HG03457 (cell line): Measurements from ENCODE around the gene HAUS6.
"Not testable (repeated sequence)": the region's sequence is repeated elsewhere in the genome, so short reads cannot be mapped to it uniquely, and the experiment has no call there.

Experiments used
- ATAC-seq: cut with Tn5 transposase; IDR thresholded peaks from one replicate; pipeline ENCODE4 v1.9.1; 2021; ENCODE audit warnings: moderate number of reproducible peaks; ENCODE audit not compliant: unreplicated experiment

The HAUS6 gene, protein sequence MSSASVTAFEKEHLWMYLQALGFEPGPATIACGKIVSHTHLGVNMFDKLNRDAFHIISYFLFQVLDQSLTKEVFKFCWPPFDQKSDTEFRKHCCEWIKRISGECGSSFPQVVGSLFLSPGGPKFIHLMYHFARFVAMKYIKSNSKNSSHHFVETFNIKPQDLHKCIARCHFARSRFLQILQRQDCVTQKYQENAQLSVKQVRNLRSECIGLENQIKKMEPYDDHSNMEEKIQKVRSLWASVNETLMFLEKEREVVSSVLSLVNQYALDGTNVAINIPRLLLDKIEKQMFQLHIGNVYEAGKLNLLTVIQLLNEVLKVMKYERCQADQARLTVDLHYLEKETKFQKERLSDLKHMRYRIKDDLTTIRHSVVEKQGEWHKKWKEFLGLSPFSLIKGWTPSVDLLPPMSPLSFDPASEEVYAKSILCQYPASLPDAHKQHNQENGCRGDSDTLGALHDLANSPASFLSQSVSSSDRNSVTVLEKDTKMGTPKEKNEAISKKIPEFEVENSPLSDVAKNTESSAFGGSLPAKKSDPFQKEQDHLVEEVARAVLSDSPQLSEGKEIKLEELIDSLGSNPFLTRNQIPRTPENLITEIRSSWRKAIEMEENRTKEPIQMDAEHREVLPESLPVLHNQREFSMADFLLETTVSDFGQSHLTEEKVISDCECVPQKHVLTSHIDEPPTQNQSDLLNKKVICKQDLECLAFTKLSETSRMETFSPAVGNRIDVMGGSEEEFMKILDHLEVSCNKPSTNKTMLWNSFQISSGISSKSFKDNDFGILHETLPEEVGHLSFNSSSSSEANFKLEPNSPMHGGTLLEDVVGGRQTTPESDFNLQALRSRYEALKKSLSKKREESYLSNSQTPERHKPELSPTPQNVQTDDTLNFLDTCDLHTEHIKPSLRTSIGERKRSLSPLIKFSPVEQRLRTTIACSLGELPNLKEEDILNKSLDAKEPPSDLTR

DNA sequence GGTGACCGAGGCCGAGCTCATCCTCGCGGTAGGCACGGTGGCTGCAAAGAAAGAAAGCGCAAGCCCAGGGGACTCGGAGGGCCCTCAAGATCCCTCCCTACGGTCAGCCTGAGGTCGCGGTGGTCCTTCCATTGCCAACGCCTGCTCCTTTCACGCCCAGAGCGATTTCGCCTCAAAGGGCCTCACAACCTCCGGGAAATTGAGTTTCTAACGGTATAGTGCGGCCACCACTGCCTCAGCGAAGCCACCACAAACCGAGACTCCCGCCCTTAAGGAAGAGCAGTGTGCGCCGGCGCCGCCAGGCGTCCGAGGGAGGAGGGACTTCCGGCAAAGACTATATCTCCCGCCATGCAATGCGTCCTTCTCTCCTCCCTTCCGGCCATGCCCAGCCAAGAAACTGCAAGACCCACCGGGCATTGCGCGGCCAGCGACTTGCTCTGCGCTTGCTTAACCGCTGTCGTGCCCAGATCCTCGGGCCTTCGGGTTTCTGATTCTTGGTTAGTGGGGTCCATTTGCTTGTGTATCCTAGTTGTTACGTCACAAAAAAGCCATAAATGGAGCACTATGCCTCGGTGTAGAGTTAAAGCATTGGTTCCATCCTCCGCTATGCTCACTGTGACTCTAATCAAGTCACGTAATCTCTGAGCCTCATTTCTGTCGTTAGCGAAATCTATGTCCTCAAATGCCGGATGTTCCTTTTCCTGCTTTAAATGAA, at the start of gene HAUS6:
Gene HAUS6, minus strand, starts transcription at position 274 of the 715 bp plus-strand sequence. Its CDS starts 253 bp downstream, at position 21.
- peak; percentile 99 for ATAC-seq

- not testable (repeated sequence) for ATAC-seq
These were observed 49.4 kb upstream of the HAUS6 start for GRCh38 chr9:19152160-19152498.

DNA sequence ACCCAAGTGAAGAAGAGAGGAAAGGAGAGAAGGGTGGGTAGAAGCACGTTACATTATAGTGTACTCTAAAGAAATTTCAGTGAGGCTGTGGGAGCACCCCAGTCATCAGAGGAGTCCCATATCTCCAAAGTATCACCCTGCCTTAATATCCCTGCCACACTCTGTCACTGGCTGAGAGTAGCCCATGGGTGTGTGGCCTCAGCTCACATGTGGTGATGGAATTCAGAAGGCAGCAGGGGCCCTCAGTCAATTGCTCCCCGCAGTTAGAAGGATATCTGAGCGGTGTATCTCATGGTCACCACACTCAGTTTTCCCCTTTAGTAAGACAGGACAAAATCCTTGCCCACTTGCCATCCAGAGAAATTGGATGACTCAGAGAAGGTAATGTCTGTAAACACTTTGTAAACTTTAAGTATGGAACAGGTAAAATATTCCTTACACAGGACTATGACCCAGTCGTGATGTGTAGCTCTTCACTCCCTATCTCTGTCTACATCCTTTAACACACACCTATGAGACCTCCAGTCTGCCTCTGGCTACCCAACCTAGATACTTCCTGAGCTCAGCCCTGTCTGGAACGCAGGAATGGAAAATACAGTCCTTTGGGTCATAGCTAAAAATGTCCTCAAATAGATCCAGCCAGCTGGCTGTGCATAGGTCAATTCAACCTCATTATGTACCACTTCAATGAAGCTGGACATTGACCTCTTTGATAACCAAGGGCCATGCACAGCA, 48.9 kb upstream of the HAUS6 start:
- ATAC-seq = no peak

DNA sequence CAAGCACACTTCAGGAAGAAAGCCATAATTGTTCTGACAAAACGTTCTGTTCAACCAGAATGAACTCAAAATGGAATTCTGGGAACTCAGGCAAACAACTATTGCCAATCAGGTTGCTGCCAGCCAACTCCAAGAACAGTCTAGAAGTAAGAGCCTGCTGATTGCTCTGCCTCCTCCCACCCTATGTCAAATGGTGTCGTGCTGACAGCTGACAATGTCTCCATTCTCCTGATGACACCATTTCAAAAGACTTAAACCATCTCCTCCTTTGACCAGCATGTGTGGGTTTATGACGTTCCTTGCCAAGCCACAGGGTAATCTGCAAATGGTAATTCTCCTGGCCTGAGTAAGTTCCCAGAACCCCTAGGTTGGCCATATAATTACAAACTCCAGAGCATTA, 46.5 kb upstream of the HAUS6 start:
- no peak for ATAC-seq

DNA sequence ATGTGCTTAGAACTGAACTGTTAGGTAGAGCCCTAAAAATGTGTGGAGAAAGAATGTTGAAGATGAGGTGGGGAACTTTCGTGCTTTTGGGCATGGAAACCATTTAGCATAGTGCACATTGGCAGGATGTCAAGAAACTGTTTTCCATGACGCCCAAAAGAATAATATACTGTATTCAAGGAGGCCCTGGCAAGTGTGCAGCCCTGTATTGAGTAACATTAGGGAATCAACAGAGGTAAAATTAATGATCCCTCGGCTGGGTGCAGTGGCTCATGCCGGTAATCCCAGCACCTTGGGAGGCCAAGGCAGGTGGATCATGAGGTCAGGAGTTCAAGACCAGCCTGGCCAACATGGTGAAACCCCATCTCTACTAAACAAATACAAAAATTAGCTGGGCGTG, 45.5 kb upstream of the HAUS6 start:
- ATAC-seq = no peak

DNA sequence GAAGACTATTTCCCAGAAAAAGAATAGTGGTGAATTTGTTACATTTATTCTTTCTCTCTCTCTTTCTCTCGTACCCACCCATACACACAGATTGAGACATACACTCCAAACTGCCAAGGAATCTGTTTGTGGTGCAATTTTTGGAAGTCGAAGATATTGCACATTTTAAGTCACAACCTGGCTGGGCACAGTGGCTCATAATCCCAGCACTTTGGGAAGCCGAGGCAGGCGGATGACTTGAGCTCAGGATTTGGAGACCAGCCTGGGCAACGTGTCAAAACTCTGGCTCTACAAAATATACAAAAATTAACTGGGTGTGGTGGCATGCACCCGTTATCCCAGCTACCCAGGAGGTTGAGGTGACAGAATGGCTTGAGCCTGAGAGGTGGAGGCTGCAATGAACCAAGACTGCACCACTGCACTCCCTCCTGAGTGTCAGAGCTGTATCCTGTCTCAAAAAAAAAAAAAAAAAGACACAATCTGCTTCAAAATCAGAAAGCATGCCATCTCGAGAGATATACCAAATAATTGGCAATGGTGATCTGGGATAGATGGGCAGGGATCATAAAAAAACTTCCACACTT, 43.8 kb upstream of the HAUS6 start:
- no peak for ATAC-seq

DNA sequence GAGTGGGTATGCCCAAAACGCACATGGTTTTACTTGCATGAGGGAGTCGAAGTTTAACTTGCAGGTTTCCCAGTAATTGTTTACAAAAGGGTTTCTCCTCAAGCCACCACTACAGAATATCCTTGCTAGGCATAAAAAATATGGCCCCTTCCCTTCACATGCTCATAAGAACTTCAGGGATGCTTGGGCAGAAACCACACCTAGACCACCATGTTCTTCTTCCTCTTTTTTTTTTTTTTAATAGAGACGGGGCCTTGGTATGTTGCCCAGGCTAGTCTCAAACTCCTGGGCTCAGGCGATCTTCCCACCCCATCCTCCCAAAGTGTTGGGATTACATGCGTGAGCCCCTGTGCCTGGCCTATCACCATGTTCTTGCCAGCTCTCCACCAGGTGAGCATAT, 43.2 kb upstream of the HAUS6 start:
- ATAC-seq = no peak

DNA sequence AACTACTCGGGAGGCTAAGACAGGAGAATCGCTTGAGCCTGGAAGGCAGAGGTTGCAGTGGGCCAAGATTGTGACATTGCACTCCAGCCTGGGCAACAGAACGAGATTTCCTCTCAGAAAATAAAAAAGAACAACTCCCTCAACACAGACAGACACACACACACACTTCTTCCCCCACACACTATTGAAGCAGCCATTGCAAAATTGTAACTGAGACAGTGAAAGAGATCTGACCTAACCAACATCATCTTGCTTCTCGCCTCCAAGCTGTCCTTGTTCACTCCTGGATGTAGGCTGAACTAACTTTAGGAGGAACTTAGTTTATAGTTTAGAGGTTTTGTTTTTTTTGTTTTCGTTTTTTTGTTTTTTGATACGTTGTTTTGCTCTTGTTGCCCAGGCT, 37.6 kb upstream of the HAUS6 start:
- ATAC-seq = no peak

GRCh38 chr9:19138084-19138483, 35.4 kb upstream of the HAUS6 start:
- no peak for ATAC-seq

GRCh38 chr9:19137282-19137681, 34.6 kb upstream of the HAUS6 start:
- ATAC-seq = no peak

GRCh38 chr9:19136129-19136528, 33.4 kb upstream of the HAUS6 start:
- no peak for ATAC-seq

GRCh38 chr9:19133549-19134345, 31.0 kb upstream of the HAUS6 start:
- no peak for ATAC-seq

DNA sequence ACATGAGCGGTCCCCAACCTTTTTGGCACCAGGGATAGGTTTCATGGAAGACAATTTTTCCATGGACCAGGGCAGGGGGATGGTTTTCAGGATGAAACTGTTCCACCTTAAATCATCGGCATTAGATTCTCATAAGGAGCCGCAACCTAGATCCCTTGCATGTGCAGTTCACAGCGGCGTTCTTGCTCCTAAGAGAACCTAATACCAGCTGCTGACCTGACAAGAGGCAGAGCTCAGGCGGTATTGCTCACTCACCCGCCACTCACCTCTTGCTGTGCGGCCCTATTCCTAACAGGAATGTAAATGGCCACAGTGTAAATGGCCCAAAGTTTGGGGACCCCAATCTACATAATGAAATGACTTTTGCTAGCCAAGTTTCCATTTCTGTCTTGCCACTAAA, 27.7 kb upstream of the HAUS6 start:
- no peak for ATAC-seq

GRCh38 chr9:19127871-19128500, 25.3 kb upstream of the HAUS6 start:
- ATAC-seq = no peak

GRCh38 chr9:19124430-19124793, 21.7 kb upstream of the HAUS6 start:
- no peak for ATAC-seq

DNA sequence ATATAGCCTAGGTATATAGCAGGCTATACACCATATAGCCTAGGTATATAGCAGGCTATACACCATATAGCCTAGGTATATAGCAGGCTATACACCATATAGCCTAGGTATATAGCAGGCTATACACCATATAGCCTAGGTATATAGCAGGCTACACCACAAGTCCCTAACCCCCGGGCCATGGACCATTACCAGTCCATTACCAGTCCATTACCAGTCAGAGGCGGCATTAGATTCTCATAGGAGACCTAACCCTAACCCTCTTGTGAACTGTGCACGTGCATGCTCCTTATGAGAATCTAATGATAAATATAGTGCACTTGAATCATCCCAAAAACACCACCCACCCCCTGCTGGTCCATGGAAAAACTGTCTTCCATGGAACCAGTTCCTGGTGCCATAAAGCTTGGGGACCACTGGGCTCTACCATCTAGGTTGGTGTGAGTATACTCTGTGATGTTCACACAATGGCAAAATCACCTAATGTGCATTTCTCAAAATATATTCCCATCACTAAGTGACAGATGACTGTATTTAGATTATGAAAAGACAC, 19.9 kb upstream of the HAUS6 start:
- ATAC-seq = no peak

DNA sequence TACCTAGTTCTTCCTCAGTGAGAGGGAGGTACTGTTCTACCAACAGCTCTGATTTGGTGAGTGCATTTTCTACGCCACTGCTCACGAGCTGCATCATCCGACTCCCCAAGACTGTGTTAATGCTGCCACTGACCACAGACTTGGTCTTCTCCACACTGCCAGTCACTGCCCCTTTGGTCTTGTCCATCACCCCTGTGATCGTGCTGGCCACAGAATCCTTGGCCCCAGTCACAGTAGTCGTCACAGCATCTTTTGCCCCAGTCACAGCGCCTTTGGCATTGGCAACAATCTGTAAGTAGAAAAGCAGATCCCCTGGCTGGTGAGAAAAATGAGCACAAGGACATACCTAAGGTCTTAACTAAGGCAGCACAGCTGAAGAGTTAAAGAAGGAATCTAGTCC, 18.2 kb upstream of the HAUS6 start:
- ATAC-seq = no peak

- ATAC-seq = no peak
These were observed 17.2 kb upstream of the HAUS6 start for GRCh38 chr9:19119801-19120440.
